Activated B cell treated with CpG ODN at 0.5 μM for 24 hours (primary cell): ENCODE measurements around the gene RAPGEF3. TPM values are rescaled to one million over a fixed set of nuclear protein-coding genes. Genes with fewer than 3 reads are reported as not detected.

Experiments
- ATAC-seq: fragments of 200-7000 bp; cut with Tn5 transposase; one replicate; pipeline ENCODE4 v1.10.0; 2021; ENCODE audit warnings: low read depth, mild to moderate bottlenecking, moderate library complexity
- CTCF ChIA-PET: fragments of 350-600 bp; sonication (Branson Sonifier 250); formaldehyde crosslinking; loops from one replicate; lab custom pipeline; 2021; ENCODE audit warnings: antibody characterized with exemption; lab: Charles Lee
- POLR2A ChIA-PET: fragments of 350-600 bp; sonication (Branson Sonifier 250); formaldehyde crosslinking; loops from one replicate; lab custom pipeline; 2021; ENCODE audit warnings: antibody characterized with exemption; lab: Charles Lee
- DNase-seq: peaks from one replicate; pipeline ENCODE4 v3.0.0; 2022
- H3K27ac Mint-ChIP-seq: one replicate; pipeline ENCODE4 v1.8.0; 2020; ENCODE audit warnings: mixed read lengths
- H3K27me3 Mint-ChIP-seq: one replicate; pipeline ENCODE4 v1.8.0; 2021; ENCODE audit warnings: mixed read lengths
- H3K36me3 Mint-ChIP-seq: one replicate; pipeline ENCODE4 v1.8.0; 2021; ENCODE audit warnings: low read depth, mixed read lengths
- H3K4me1 Mint-ChIP-seq: one replicate; pipeline ENCODE4 v1.8.0; 2021; ENCODE audit warnings: mixed read lengths
- H3K4me3 Mint-ChIP-seq: one replicate; pipeline ENCODE4 v1.8.0; 2020; ENCODE audit warnings: mild to moderate bottlenecking, mixed read lengths
- H3K9me3 Mint-ChIP-seq: one replicate; pipeline ENCODE4 v1.8.0; 2020; ENCODE audit warnings: mixed read lengths
- intact Hi-C: fragments of 100-400 bp; cut with micrococcal nuclease; formaldehyde crosslinking; loops from one replicate; pipeline ENCODE4 v1.15.1; 2024
- total RNA-seq: library from RNA; stranded (reverse); gene quantifications from 2 replicates; pipeline ENCODE4 v1.2.3, GENCODE V29; 2022
- TF ChIP-seq, protein P1 (sequence below): fragments of 200-600 bp; IDR thresholded peaks from one replicate; pipeline ENCODE4 v1.8.0; 2022; ENCODE audit warnings: antibody characterized with exemption, mild to moderate bottlenecking

Gene RAPGEF3, protein sequence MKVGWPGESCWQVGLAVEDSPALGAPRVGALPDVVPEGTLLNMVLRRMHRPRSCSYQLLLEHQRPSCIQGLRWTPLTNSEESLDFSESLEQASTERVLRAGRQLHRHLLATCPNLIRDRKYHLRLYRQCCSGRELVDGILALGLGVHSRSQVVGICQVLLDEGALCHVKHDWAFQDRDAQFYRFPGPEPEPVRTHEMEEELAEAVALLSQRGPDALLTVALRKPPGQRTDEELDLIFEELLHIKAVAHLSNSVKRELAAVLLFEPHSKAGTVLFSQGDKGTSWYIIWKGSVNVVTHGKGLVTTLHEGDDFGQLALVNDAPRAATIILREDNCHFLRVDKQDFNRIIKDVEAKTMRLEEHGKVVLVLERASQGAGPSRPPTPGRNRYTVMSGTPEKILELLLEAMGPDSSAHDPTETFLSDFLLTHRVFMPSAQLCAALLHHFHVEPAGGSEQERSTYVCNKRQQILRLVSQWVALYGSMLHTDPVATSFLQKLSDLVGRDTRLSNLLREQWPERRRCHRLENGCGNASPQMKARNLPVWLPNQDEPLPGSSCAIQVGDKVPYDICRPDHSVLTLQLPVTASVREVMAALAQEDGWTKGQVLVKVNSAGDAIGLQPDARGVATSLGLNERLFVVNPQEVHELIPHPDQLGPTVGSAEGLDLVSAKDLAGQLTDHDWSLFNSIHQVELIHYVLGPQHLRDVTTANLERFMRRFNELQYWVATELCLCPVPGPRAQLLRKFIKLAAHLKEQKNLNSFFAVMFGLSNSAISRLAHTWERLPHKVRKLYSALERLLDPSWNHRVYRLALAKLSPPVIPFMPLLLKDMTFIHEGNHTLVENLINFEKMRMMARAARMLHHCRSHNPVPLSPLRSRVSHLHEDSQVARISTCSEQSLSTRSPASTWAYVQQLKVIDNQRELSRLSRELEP
- 2.7 and 5.0 TPM in 2 replicates for total RNA-seq

DNA sequence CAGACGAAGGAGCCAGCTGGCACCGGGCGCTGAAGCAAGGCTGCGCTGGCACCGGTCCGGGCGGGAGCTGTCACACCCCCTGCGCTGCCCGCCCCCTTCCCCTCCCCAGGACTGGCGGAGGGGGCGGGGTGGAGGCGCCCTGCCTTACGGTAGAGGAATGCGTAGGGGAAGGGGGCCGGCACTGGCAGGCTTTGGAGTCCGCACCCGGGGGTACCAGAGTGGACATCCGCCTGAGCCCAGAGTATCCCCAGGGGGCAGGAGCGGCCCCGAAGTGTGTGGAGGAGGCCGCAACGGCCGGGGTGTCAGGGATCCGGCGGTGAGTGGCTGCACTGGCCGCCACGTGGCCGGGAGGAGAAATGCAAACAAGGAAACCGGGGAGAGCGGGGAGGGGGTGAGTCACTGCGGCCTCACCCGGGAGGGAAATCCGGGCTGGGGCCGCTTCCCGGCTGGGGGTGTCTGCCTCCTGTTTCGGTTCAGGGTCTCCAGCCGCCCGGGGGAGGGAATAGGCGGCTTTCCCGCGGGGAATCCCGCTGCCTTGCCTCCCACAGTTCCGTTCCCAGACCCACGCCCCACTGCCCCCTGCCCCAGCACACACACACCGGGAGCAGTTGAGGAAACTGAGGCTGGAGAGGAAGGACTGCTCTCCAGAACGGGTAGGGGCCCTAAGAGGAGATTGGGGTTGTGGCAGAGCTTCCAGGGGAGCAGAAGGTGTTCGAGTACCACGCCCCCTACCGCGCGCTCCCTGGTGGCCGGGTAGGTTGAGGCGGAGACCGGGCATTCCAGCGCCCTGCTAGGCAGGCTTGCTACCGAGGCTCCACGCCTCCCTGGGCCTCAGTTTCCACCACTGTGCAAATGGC lies at the start of gene RAPGEF3:
RAPGEF3 (minus strand) TSS at position 47 of the 857 bp plus-strand sequence. CDS start 324 bp downstream, outside the sequence.
- no peaks in the 10 kb centered on the region for H3K36me3 Mint-ChIP-seq
- H3K27ac Mint-ChIP-seq: no peak within 1 kb of the TSS
- intact Hi-C loops: loop anchor here (1.0 to 5.0 kb wide), 3 partner anchors 17 to 362 kb away; no protein-coding TSS in a partner anchor
- peaks cover 60% of the 10 kb centered on the region for H3K4me1 Mint-ChIP-seq
- ChIA-PET CTCF (interaction anchor here (0.8 to 10.8 kb wide), 11 partner anchors 8 to 80 kb away, joined by 3 to 298 read pairs (median 4); partner anchors contain the start of gene SLC48A1), POLR2A (interaction anchor here (0.8 to 5.9 kb wide), 6 partner anchors 8 to 54 kb away, joined by 5 to 84 read pairs (median 8); partner anchors contain the start of gene RPAP3)
- TF ChIP-seq, protein P1, sequence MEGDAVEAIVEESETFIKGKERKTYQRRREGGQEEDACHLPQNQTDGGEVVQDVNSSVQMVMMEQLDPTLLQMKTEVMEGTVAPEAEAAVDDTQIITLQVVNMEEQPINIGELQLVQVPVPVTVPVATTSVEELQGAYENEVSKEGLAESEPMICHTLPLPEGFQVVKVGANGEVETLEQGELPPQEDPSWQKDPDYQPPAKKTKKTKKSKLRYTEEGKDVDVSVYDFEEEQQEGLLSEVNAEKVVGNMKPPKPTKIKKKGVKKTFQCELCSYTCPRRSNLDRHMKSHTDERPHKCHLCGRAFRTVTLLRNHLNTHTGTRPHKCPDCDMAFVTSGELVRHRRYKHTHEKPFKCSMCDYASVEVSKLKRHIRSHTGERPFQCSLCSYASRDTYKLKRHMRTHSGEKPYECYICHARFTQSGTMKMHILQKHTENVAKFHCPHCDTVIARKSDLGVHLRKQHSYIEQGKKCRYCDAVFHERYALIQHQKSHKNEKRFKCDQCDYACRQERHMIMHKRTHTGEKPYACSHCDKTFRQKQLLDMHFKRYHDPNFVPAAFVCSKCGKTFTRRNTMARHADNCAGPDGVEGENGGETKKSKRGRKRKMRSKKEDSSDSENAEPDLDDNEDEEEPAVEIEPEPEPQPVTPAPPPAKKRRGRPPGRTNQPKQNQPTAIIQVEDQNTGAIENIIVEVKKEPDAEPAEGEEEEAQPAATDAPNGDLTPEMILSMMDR: no peak
- no peaks in the 10 kb centered on the region for H3K27me3 Mint-ChIP-seq
- H3K9me3 Mint-ChIP-seq: no peaks in the 10 kb centered on the region
- ATAC-seq: peak; percentile 73
- peak within 1 kb of the TSS; percentile 81 for H3K4me3 Mint-ChIP-seq
- peak; percentile 64 for DNase-seq

GRCh38 chr12:47808050-47808449 lies 49.4 kb upstream of the RAPGEF3 start:
- Mint-ChIP-seq H3K9me3 (no peaks in the 10 kb centered on the region), H3K27me3 (no peaks in the 10 kb centered on the region), H3K36me3 (peaks cover 18% of the 10 kb centered on the region), H3K27ac (peak overlapping the region; percentile 93), H3K4me1 (peaks cover 98% of the 10 kb centered on the region), H3K4me3 (peak overlapping the region; percentile 66)
- ATAC-seq (peak; percentile 35), DNase-seq (peak; percentile 69)
- ChIA-PET POLR2A (interaction anchor here (0.5 to 19.6 kb wide), 12 partner anchors 8 to 1735 kb away, joined by 3 to 573 read pairs (median 4); partner anchors contain the start of genes HDAC7, RPAP3, SENP1 and SLC48A1), CTCF (interaction anchor here (0.8 to 6.2 kb wide), 13 partner anchors 10 to 95 kb away, joined by 3 to 70 read pairs (median 9); partner anchors contain the start of gene HDAC7)
- TF ChIP-seq, protein P1: no peak
- intact Hi-C loops: loop anchor here (1.0 kb wide), 1 partner anchor 24 kb away; no protein-coding TSS in a partner anchor

DNA sequence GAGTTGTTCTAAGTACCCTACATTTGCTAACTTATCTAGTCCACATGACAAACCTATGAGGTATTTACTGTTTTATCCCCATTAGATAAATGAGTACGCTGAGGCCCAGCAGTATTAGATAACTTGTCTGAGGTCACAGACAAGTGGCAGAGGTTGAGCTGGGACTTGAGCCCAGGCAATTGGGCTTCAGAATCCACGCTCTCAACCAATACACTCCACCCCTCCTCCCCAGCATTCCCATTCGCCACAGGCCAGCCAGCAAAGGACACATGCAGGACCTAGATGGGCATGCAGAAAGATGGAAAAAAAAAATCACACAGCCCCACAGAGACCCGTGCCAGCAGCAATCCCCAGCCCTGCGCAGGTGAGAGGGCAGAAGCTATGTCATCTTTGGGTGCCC lies 48.7 kb upstream of the RAPGEF3 start:
- DNase-seq: no peak

DNA sequence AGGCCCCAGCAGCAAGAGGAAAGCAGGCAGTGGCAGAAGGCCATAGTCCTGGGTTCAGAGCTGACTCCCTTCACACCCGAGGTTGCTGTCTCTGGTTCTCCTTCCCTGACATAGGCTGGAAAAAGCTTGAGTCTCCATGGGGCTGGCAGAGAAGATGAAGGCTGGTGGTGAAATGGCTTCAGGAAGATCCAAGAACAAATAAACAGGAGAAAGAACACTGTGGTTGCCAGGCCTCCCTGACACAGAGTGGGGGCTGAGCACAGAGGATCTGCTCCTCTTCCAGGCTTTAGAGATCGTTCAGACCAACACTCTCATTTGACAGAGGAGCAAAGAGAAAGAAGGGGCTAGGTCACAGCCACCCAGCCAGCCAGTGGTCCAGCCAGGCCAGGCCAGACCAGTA lies 46.7 kb upstream of the RAPGEF3 start:
- H3K27ac Mint-ChIP-seq: peak overlapping the region; percentile 93
- H3K36me3 Mint-ChIP-seq: peaks cover 26% of the 10 kb centered on the region
- CTCF ChIA-PET: interaction anchor here (1.2 to 6.2 kb wide), 3 partner anchors 32 to 87 kb away, joined by 3 to 70 read pairs (median 4); no protein-coding TSS in a partner anchor
- H3K4me1 Mint-ChIP-seq: peaks cover 93% of the 10 kb centered on the region
- H3K9me3 Mint-ChIP-seq: no peaks in the 10 kb centered on the region
- no peak for DNase-seq
- POLR2A ChIA-PET: interaction anchor here (19.6 kb wide), 1 partner anchor 29 kb away, joined by 573 read pairs; no protein-coding TSS in a partner anchor
- no peak for ATAC-seq
- H3K4me3 Mint-ChIP-seq: no peak overlapping the region
- TF ChIP-seq, protein P1: no peak
- intact Hi-C loops: no loop called here
- no peaks in the 10 kb centered on the region for H3K27me3 Mint-ChIP-seq

More for the DNA sequence above, 48.7 kb upstream of the RAPGEF3 start:
- ChIA-PET CTCF (interaction anchor here (1.3 to 6.2 kb wide), 11 partner anchors 10 to 94 kb away, joined by 4 to 70 read pairs (median 9); partner anchors contain the start of gene HDAC7), POLR2A (interaction anchor here (0.9 to 19.6 kb wide), 9 partner anchors 8 to 298 kb away, joined by 3 to 573 read pairs (median 4); partner anchors contain the start of genes HDAC7, SENP1 and SLC48A1)
- no peak for ATAC-seq
- peak overlapping the region; percentile 53 for H3K4me3 Mint-ChIP-seq
- no peaks in the 10 kb centered on the region for H3K9me3 Mint-ChIP-seq
- peak overlapping the region; percentile 93 for H3K27ac Mint-ChIP-seq
- TF ChIP-seq, protein P1: no peak
- H3K27me3 Mint-ChIP-seq: no peaks in the 10 kb centered on the region
- peaks cover 98% of the 10 kb centered on the region for H3K4me1 Mint-ChIP-seq
- H3K36me3 Mint-ChIP-seq: peaks cover 18% of the 10 kb centered on the region
- intact Hi-C loops: no loop called here
